Activated T-helper 2 cell treated with anti-CD3 and anti-CD28 coated beads, Interferon-gamma antibody, Interleukin-2, Interleukin-4, amounts not matched to agents 10 μg/mL and 5 μg/mL and 100 μg/mL, durations not matched to agents 14 hours and 24 hours and 36 hours (primary cell): ENCODE data around the gene TMEM183A. TPM values are rescaled to one million over a fixed set of nuclear protein-coding genes. Genes with fewer than 3 reads are reported as not detected.

ENCODE experiments used
- DNase-seq: peaks from one replicate; pipeline ENCODE4 v3.0.0; 2021; ENCODE audit warnings: low spot score
- H3K27ac Mint-ChIP-seq: one replicate; pipeline ENCODE4 v1.8.0; 2021; ENCODE audit warnings: mixed read lengths
- H3K27me3 Mint-ChIP-seq: one replicate; pipeline ENCODE4 v1.8.0; 2021; ENCODE audit warnings: low read depth, mixed read lengths
- H3K36me3 Mint-ChIP-seq: one replicate; pipeline ENCODE4 v1.8.0; 2021; ENCODE audit warnings: low read depth, mixed read lengths
- H3K4me1 Mint-ChIP-seq: one replicate; pipeline ENCODE4 v1.8.0; 2021; ENCODE audit warnings: low read depth, mixed read lengths
- H3K4me3 Mint-ChIP-seq: one replicate; pipeline ENCODE4 v1.8.0; 2021; ENCODE audit warnings: low read depth, mild to moderate bottlenecking, moderate library complexity, mixed read lengths
- H3K9me3 Mint-ChIP-seq: one replicate; pipeline ENCODE4 v1.8.0; 2021; ENCODE audit warnings: mixed read lengths
- intact Hi-C: fragments of 100-400 bp; cut with micrococcal nuclease; formaldehyde crosslinking; loops from one replicate; pipeline ENCODE4 v1.15.1; 2023
- total RNA-seq: library from RNA; stranded (reverse); gene quantifications from 2 replicates; pipeline ENCODE4 v1.2.3, GENCODE V29; 2022

TMEM183A gene
- total RNA-seq, 1 donor from 2014 or later: 75.8 TPM

GRCh38 chr1:203026666-203027663 lies 19.8 kb downstream of the TMEM183A start:
- Mint-ChIP-seq H3K4me3 (peak overlapping the region; percentile 82), H3K36me3 (peaks cover 34% of the 10 kb centered on the region), H3K9me3 (peaks cover 8% of the 10 kb centered on the region), H3K4me1 (peaks cover 22% of the 10 kb centered on the region), H3K27ac (peak overlapping the region; percentile 29), H3K27me3 (no peaks in the 10 kb centered on the region)
- intact Hi-C loops: loop anchor here (1.0 kb wide), 2 partner anchors 69 to 138 kb away; partner anchors contain the start of genes ADIPOR1 and RABIF
- no peak for DNase-seq

- Mint-ChIP-seq H3K27ac (no peak overlapping the region), H3K27me3 (no peaks in the 10 kb centered on the region), H3K9me3 (peaks cover 8% of the 10 kb centered on the region), H3K36me3 (peaks cover 28% of the 10 kb centered on the region), H3K4me1 (peaks cover 22% of the 10 kb centered on the region), H3K4me3 (peak overlapping the region; percentile 82)
- intact Hi-C loops: no loop called here
- no peak for DNase-seq
These were observed 21.1 kb downstream of the TMEM183A start for GRCh38 chr1:203028067-203028783.

- Mint-ChIP-seq H3K4me1 (peaks cover 22% of the 10 kb centered on the region), H3K36me3 (peaks cover 22% of the 10 kb centered on the region), H3K27me3 (no peaks in the 10 kb centered on the region), H3K27ac (no peak overlapping the region), H3K9me3 (peaks cover 8% of the 10 kb centered on the region), H3K4me3 (no peak overlapping the region)
- intact Hi-C loops: no loop called here
- no peak for DNase-seq
These were observed 21.8 kb downstream of the TMEM183A start for GRCh38 chr1:203028784-203029553.

GRCh38 chr1:203031467-203031866 lies 24.3 kb downstream of the TMEM183A start:
- intact Hi-C loops: no loop called here
- DNase-seq: no peak
- Mint-ChIP-seq H3K27me3 (no peaks in the 10 kb centered on the region), H3K4me1 (peaks cover 15% of the 10 kb centered on the region), H3K9me3 (no peaks in the 10 kb centered on the region), H3K36me3 (no peaks in the 10 kb centered on the region), H3K4me3 (no peak overlapping the region), H3K27ac (no peak overlapping the region)

GRCh38 chr1:203033287-203033686 lies 26.1 kb downstream of the TMEM183A start:
- intact Hi-C loops: no loop called here
- no peak overlapping the region for H3K4me3 Mint-ChIP-seq
- DNase-seq: no peak
- H3K9me3 Mint-ChIP-seq: no peaks in the 10 kb centered on the region
- H3K27me3 Mint-ChIP-seq: no peaks in the 10 kb centered on the region
- no peak overlapping the region for H3K27ac Mint-ChIP-seq
- peaks cover 8% of the 10 kb centered on the region for H3K4me1 Mint-ChIP-seq
- H3K36me3 Mint-ChIP-seq: no peaks in the 10 kb centered on the region

GRCh38 chr1:203033917-203034316 lies 26.7 kb downstream of the TMEM183A start:
- intact Hi-C loops: no loop called here
- H3K4me3 Mint-ChIP-seq: no peak overlapping the region
- no peaks in the 10 kb centered on the region for H3K27me3 Mint-ChIP-seq
- H3K27ac Mint-ChIP-seq: no peak overlapping the region
- H3K36me3 Mint-ChIP-seq: no peaks in the 10 kb centered on the region
- no peak for DNase-seq
- H3K9me3 Mint-ChIP-seq: no peaks in the 10 kb centered on the region
- peaks cover 5% of the 10 kb centered on the region for H3K4me1 Mint-ChIP-seq

GRCh38 chr1:203034422-203035110 lies 27.4 kb downstream of the TMEM183A start:
- H3K4me1 Mint-ChIP-seq: peaks cover 9% of the 10 kb centered on the region
- intact Hi-C loops: no loop called here
- no peak for DNase-seq
- no peak overlapping the region for H3K4me3 Mint-ChIP-seq
- H3K9me3 Mint-ChIP-seq: no peaks in the 10 kb centered on the region
- H3K27me3 Mint-ChIP-seq: no peaks in the 10 kb centered on the region
- peaks cover 5% of the 10 kb centered on the region for H3K36me3 Mint-ChIP-seq
- no peak overlapping the region for H3K27ac Mint-ChIP-seq

- H3K9me3 Mint-ChIP-seq: no peaks in the 10 kb centered on the region
- no peak overlapping the region for H3K27ac Mint-ChIP-seq
- H3K4me1 Mint-ChIP-seq: peaks cover 9% of the 10 kb centered on the region
- no peaks in the 10 kb centered on the region for H3K27me3 Mint-ChIP-seq
- DNase-seq: no peak
- intact Hi-C loops: no loop called here
- H3K4me3 Mint-ChIP-seq: no peak overlapping the region
- peaks cover 6% of the 10 kb centered on the region for H3K36me3 Mint-ChIP-seq
These were observed 28.2 kb downstream of the TMEM183A start for GRCh38 chr1:203035111-203036000.

- Mint-ChIP-seq H3K27ac (no peak overlapping the region), H3K4me1 (peaks cover 9% of the 10 kb centered on the region), H3K36me3 (peaks cover 6% of the 10 kb centered on the region), H3K9me3 (no peaks in the 10 kb centered on the region), H3K4me3 (no peak overlapping the region), H3K27me3 (no peaks in the 10 kb centered on the region)
- intact Hi-C loops: no loop called here
- DNase-seq: no peak
These were observed 29.0 kb downstream of the TMEM183A start for GRCh38 chr1:203036135-203036534.

- peaks cover 9% of the 10 kb centered on the region for H3K4me1 Mint-ChIP-seq
- no peak for DNase-seq
- no peaks in the 10 kb centered on the region for H3K9me3 Mint-ChIP-seq
- no peak overlapping the region for H3K4me3 Mint-ChIP-seq
- H3K27ac Mint-ChIP-seq: no peak overlapping the region
- H3K27me3 Mint-ChIP-seq: no peaks in the 10 kb centered on the region
- H3K36me3 Mint-ChIP-seq: peaks cover 6% of the 10 kb centered on the region
- intact Hi-C loops: no loop called here
These were observed 29.4 kb downstream of the TMEM183A start for GRCh38 chr1:203036537-203036936.

- intact Hi-C loops: no loop called here
These were observed 30.5 kb downstream of the TMEM183A start for GRCh38 chr1:203037509-203038190.

More at GRCh38 chr1:203037509-203038190, 30.5 kb downstream of the TMEM183A start:
- Mint-ChIP-seq H3K9me3 (no peaks in the 10 kb centered on the region), H3K27me3 (no peaks in the 10 kb centered on the region), H3K4me3 (no peak overlapping the region), H3K4me1 (peaks cover 9% of the 10 kb centered on the region), H3K36me3 (peaks cover 6% of the 10 kb centered on the region), H3K27ac (no peak overlapping the region)
- no peak for DNase-seq
